ENCODE measurements around the gene C16orf95.

Gene C16orf95

DNA sequence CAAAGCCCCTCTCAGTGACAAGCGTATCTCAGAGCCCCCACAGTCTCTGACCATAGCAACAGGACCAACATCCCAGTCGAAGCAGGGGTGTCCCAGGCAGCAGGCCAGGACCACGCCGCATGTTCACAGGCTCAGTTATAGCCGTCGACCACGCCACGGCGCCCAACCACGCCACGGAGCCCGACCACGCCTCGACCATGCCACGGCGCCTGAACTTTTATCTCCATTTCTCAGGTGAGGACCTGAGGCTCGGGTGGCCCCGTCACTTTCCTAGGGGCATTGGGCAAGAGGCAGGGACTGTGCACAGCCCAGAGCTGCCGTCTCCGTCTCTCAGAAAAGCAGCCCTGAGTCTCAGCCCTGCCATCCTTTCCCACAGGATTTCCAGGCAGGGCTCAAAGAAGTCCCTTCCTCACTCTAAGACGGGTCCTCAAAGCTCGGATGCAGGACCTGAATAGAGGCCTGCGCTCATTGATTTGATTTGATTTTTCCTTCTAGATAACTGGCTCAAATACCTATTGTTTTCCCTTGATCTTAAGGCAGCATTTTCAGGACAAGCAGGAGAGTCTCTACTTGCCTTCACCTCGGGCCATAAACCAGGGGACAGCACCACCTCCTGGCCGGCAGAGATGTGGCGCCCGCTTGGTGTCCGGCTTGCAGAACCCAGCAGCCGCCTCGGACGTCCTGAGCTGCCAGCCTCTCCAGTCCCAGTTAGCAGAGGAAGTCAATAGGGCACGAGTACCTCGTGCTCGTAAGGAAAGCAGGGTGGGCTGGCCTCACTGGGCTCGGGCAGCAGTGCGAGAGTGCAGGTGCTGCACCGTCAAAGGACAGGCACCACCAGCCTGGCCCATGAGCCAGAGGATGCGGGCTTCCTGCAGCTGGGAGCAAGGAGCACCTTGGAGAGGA, 38.8 kb downstream of the C16orf95 start:
- no peaks in the 10 kb centered on the region for H3K4me1 ChIP-seq (ENCODE audit: control insufficient read depth, insufficient read depth, low read length)
- no peaks in the 10 kb centered on the region for H3K36me3 ChIP-seq (ENCODE audit: control insufficient read depth, insufficient read depth, low read length)
- H3K27me3 ChIP-seq (ENCODE audit: control insufficient read depth, insufficient read depth, low read length): peaks cover 12% of the 10 kb centered on the region
- no peak overlapping the region for H3K9ac ChIP-seq (ENCODE audit: low read length)
- H3K4me3 ChIP-seq (ENCODE audit: low read length): no peak overlapping the region
- H3K27ac ChIP-seq (ENCODE audit: low read depth, low read length): no peak overlapping the region

DNA sequence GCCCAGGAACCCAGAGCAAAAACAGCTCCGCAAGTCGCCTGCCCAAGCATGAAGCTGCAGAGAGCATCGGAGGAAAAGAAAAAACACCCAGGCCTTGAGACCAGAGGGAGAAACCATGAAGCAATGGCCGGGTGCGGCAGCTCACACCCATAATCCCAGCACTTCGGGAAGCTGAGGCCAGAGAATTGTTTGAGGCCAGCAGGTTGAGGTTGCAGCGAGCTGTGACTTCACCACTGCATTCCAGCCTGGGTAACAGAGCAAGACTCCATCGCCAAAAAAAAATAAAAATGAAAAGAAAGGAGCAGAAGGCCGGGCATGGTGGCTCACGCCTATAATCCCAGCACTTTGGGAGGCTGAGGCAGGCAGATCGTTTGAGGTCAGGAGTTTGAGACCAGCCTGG, 40.3 kb downstream of the C16orf95 start:
- Histone ChIP-seq H3K36me3 (ENCODE audit: control insufficient read depth, insufficient read depth, low read length) (no peaks in the 10 kb centered on the region), H3K4me1 (ENCODE audit: control insufficient read depth, insufficient read depth, low read length) (no peaks in the 10 kb centered on the region), H3K27ac (ENCODE audit: low read depth, low read length) (no peak overlapping the region), H3K9ac (ENCODE audit: low read length) (no peak overlapping the region), H3K27me3 (ENCODE audit: control insufficient read depth, insufficient read depth, low read length) (peaks cover 12% of the 10 kb centered on the region), H3K4me3 (ENCODE audit: low read length) (no peak overlapping the region)

DNA sequence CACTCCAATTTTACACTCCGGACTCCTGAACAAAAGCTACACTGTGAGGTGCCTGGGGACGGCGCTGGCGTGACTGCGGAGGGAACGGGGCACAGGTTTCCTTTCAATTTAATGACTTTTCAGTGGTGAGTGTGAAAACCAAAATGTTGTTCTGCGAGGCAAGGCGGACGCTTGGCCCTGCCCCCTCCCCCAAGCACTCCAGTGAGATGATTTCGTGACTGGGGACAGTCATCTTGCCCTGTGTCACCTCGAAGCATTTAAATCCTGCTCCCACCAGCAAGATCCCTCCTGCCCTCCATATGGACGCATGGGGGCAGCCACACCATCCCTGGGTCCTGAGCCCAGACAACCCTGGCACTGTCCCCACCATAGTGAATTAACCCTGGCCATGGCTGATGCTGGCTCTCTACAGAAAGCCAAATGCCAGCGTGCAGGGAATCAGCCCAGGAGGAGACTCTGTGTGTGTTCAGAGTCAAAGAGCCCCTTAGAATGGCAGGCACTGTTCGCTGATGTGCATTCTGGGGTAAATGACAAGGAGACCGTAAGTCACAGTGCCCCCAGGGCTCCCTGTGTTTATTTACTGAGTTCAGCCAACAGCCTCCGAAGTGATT, 41.0 kb downstream of the C16orf95 start:
- Histone ChIP-seq H3K9ac (ENCODE audit: low read length) (no peak overlapping the region), H3K36me3 (ENCODE audit: control insufficient read depth, insufficient read depth, low read length) (no peaks in the 10 kb centered on the region), H3K4me3 (ENCODE audit: low read length) (no peak overlapping the region), H3K27ac (ENCODE audit: low read depth, low read length) (no peak overlapping the region), H3K4me1 (ENCODE audit: control insufficient read depth, insufficient read depth, low read length) (no peaks in the 10 kb centered on the region), H3K27me3 (ENCODE audit: control insufficient read depth, insufficient read depth, low read length) (peaks cover 12% of the 10 kb centered on the region)

DNA sequence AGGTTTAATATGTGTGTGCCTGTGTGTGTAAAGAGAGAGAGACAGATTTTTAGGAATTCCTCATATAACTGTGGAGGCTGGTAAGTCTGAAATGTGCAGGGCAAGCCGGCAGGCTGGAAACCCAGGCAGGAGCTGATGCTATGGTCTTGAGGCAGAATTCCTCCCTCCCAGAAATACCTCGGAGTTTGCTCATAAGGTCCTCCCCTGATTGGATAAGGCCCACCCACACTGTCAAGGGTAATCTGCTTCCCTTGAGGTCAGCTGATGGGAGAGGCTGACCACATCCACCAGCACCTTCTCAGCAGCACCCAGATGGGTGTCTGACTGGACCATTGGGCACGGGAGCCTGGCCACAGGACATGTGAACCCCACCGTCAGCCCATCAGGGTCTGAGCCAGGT, 42.4 kb downstream of the C16orf95 start:
- no peaks in the 10 kb centered on the region for H3K36me3 ChIP-seq (ENCODE audit: control insufficient read depth, insufficient read depth, low read length)
- peaks cover 12% of the 10 kb centered on the region for H3K27me3 ChIP-seq (ENCODE audit: control insufficient read depth, insufficient read depth, low read length)
- H3K27ac ChIP-seq (ENCODE audit: low read depth, low read length): no peak overlapping the region
- no peaks in the 10 kb centered on the region for H3K4me1 ChIP-seq (ENCODE audit: control insufficient read depth, insufficient read depth, low read length)
- no peak overlapping the region for H3K4me3 ChIP-seq (ENCODE audit: low read length)
- H3K9ac ChIP-seq (ENCODE audit: low read length): no peak overlapping the region

- no peaks in the 10 kb centered on the region for H3K4me1 ChIP-seq (ENCODE audit: control insufficient read depth, insufficient read depth, low read length)
- no peaks in the 10 kb centered on the region for H3K36me3 ChIP-seq (ENCODE audit: control insufficient read depth, insufficient read depth, low read length)
- no peak overlapping the region for H3K27ac ChIP-seq (ENCODE audit: low read depth, low read length)
- no peak overlapping the region for H3K4me3 ChIP-seq (ENCODE audit: low read length)
- peaks cover 5% of the 10 kb centered on the region for H3K27me3 ChIP-seq (ENCODE audit: control insufficient read depth, insufficient read depth, low read length)
- no peak overlapping the region for H3K9ac ChIP-seq (ENCODE audit: low read length)
Observed at GRCh38 chr16:87273471-87274030, 43.6 kb downstream of the C16orf95 start.

GRCh38 chr16:87271256-87271655, 45.9 kb downstream of the C16orf95 start:
- no peak overlapping the region for H3K9ac ChIP-seq (ENCODE audit: low read length)
- no peak overlapping the region for H3K4me3 ChIP-seq (ENCODE audit: low read length)
- H3K36me3 ChIP-seq (ENCODE audit: control insufficient read depth, insufficient read depth, low read length): no peaks in the 10 kb centered on the region
- H3K27me3 ChIP-seq (ENCODE audit: control insufficient read depth, insufficient read depth, low read length): no peaks in the 10 kb centered on the region
- no peaks in the 10 kb centered on the region for H3K4me1 ChIP-seq (ENCODE audit: control insufficient read depth, insufficient read depth, low read length)
- no peak overlapping the region for H3K27ac ChIP-seq (ENCODE audit: low read depth, low read length)

- H3K4me3 ChIP-seq (ENCODE audit: low read length): no peak overlapping the region
- H3K27me3 ChIP-seq (ENCODE audit: control insufficient read depth, insufficient read depth, low read length): no peaks in the 10 kb centered on the region
- H3K36me3 ChIP-seq (ENCODE audit: control insufficient read depth, insufficient read depth, low read length): no peaks in the 10 kb centered on the region
- no peak overlapping the region for H3K9ac ChIP-seq (ENCODE audit: low read length)
- H3K27ac ChIP-seq (ENCODE audit: low read depth, low read length): no peak overlapping the region
- H3K4me1 ChIP-seq (ENCODE audit: control insufficient read depth, insufficient read depth, low read length): no peaks in the 10 kb centered on the region
Observed at GRCh38 chr16:87267566-87267965, 49.6 kb downstream of the C16orf95 start.

DNA sequence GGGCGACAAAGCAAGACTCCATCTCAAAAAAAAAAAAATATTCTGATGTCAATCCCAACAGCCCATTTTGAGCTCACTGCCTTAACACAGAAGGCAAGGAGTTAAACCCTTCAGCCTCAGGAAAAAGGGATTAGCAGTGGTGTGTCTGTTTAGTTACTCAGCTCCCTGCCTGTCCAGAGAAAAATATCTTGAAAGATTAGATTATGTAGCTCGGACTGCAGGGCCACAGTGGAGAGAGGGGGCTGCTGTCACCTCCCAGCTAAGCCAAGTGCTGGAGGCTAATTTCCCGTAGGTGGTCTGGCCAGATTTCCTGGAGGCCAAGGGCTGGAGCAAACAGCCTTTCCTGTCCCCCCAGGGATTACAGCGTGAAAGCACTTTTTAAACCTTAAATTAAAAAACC, 50.3 kb downstream of the C16orf95 start:
- no peak overlapping the region for H3K9ac ChIP-seq (ENCODE audit: low read length)
- no peaks in the 10 kb centered on the region for H3K4me1 ChIP-seq (ENCODE audit: control insufficient read depth, insufficient read depth, low read length)
- no peaks in the 10 kb centered on the region for H3K27me3 ChIP-seq (ENCODE audit: control insufficient read depth, insufficient read depth, low read length)
- H3K36me3 ChIP-seq (ENCODE audit: control insufficient read depth, insufficient read depth, low read length): no peaks in the 10 kb centered on the region
- no peak overlapping the region for H3K27ac ChIP-seq (ENCODE audit: low read depth, low read length)
- no peak overlapping the region for H3K4me3 ChIP-seq (ENCODE audit: low read length)

DNA sequence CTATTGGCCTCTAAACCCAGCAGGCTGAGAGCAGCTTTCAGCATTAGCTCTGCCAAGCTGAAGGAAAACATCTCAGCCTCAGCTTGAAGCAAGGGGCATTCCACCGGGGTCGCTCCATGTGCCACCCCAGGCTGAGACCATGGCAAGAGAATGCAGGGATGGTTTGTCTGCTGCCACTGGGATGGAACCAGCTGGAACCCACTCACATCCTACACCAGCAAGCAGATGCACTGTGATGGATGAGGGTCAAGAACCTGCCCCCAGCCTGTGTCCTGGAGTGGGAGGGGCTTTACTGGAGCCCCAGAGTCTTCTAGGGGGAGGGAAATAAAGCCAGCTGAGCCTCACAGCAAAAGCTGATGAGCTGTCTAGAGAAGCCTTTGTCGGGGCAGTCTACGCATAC, 51.9 kb downstream of the C16orf95 start:
- no peak overlapping the region for H3K9ac ChIP-seq (ENCODE audit: low read length)
- H3K4me1 ChIP-seq (ENCODE audit: control insufficient read depth, insufficient read depth, low read length): no peaks in the 10 kb centered on the region
- H3K27me3 ChIP-seq (ENCODE audit: control insufficient read depth, insufficient read depth, low read length): no peaks in the 10 kb centered on the region
- H3K36me3 ChIP-seq (ENCODE audit: control insufficient read depth, insufficient read depth, low read length): no peaks in the 10 kb centered on the region
- no peak overlapping the region for H3K4me3 ChIP-seq (ENCODE audit: low read length)
- no peak overlapping the region for H3K27ac ChIP-seq (ENCODE audit: low read depth, low read length)

- Histone ChIP-seq H3K27me3 (ENCODE audit: control insufficient read depth, insufficient read depth, low read length) (no peaks in the 10 kb centered on the region), H3K9ac (ENCODE audit: low read length) (no peak overlapping the region), H3K4me1 (ENCODE audit: control insufficient read depth, insufficient read depth, low read length) (no peaks in the 10 kb centered on the region), H3K4me3 (ENCODE audit: low read length) (no peak overlapping the region), H3K36me3 (ENCODE audit: control insufficient read depth, insufficient read depth, low read length) (no peaks in the 10 kb centered on the region), H3K27ac (ENCODE audit: low read depth, low read length) (no peak overlapping the region)
Observed at GRCh38 chr16:87264634-87265033, 52.6 kb downstream of the C16orf95 start.

DNA sequence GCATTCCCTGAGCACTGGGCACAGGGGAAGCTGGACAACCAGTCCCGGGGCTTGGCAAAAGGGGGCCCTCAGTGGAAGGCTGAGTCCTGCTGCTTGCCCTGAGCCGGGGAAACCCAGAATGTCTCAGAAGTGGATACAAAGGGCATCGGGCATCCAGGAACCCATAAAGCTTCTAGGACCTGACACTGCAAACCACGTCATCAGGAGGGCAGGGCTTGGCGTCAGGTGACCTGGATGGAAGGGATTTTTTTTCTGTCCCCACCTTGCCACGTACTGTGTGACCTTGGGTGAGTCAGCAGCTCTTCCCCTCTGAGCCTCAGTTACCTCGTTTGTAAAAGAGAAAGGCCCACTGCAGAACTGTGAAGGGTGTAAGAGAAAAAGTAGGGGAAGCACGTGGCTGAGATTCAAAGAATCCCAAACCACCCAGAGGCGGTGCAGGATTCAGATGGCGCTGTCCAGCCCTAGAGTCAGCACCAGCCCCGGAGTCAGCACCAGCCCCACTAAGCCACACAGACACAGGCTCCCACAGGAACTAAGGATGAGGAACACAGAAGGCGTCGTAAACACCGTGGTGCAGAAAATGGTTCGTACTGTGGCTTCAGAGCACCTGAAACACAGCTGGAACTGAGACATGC, 53.7 kb downstream of the C16orf95 start:
- H3K9ac ChIP-seq (ENCODE audit: low read length): no peak overlapping the region
- H3K36me3 ChIP-seq (ENCODE audit: control insufficient read depth, insufficient read depth, low read length): no peaks in the 10 kb centered on the region
- no peaks in the 10 kb centered on the region for H3K4me1 ChIP-seq (ENCODE audit: control insufficient read depth, insufficient read depth, low read length)
- no peaks in the 10 kb centered on the region for H3K27me3 ChIP-seq (ENCODE audit: control insufficient read depth, insufficient read depth, low read length)
- H3K4me3 ChIP-seq (ENCODE audit: low read length): no peak overlapping the region
- H3K27ac ChIP-seq (ENCODE audit: low read depth, low read length): no peak overlapping the region

GRCh38 chr16:87259431-87259830, 57.8 kb downstream of the C16orf95 start:
- Histone ChIP-seq H3K4me1 (ENCODE audit: control insufficient read depth, insufficient read depth, low read length) (no peaks in the 10 kb centered on the region), H3K27me3 (ENCODE audit: control insufficient read depth, insufficient read depth, low read length) (no peaks in the 10 kb centered on the region), H3K4me3 (ENCODE audit: low read length) (no peak overlapping the region), H3K27ac (ENCODE audit: low read depth, low read length) (no peak overlapping the region), H3K9ac (ENCODE audit: low read length) (no peak overlapping the region), H3K36me3 (ENCODE audit: control insufficient read depth, insufficient read depth, low read length) (no peaks in the 10 kb centered on the region)

Data from rectal smooth muscle tissue (tissue), 1 donor.